GM21786 (cell line): ENCODE measurements around the gene PDE4C.

Experiments used
- ATAC-seq: cut with Tn5 transposase; IDR thresholded peaks from one replicate; pipeline ENCODE4 v1.9.1; 2021; ENCODE audit not compliant: unreplicated experiment

PDE4C gene

GRCh38 chr19:18225702-18226468 lies at the start of gene PDE4C:
Gene PDE4C (minus strand): TSS chr19:18226438. CDS start chr19:18226415, 23 bp downstream.
- ATAC-seq, result no peak

DNA sequence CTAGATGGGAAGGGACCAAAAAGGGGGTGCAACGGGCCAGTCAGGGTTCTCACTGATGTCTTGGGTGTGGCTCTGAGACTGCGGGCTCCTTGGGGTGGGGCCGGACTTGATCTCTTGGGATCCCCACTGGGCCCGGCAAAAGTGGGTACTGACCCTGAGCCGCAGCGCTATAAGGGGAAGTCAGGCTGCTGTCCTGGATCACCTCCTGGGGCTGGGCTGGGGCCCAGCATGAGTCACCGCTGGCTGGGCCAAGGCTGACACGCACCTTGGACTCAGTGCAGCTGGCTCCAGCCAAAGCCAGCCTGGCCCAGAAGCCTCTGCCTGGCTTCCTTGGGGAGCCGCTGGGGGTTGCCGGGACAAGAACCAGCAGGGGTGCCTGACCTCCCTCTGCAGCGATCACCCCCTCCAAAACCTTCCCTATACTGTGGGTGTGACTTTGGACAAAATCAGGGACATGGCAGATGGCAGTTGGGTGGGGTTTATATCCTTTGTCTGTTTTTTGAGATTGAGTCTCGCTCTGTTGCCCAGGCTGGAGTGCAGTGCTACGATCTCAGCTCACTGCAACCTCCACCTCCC lies 48.6 kb upstream of the PDE4C start:
- no peak for ATAC-seq

DNA sequence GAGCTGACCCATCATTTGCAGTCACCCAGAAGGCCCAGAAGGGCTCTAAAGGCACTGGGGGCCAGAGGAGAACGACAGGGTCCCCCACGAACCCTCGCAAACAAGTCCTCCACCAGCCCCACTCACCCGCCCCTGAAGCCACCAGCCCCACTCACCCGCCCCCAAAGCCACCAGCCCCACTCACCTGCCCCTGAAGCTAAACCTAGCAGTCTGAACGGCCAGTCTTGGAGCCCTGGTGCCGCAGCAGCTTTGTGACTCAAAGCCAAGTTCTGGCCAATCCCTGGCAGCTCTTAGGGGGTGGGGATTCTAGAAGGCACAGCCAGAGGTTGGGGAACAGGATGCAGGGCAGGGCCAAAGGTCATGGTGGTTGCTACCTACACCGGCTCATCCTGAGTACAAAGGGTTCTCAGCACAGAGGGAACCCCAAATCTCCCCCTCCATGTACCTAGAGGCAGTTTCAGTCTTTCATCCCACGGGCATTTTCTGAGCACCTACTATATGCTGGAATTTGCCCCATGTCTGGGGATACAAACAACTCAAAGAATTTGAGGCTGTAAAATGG lies 48.1 kb upstream of the PDE4C start, which contains the start of gene IQCN:
Gene IQCN (minus strand): TSS at position 234 of the 562 bp plus-strand sequence. CDS start 4,974 bp downstream, outside the sequence.
- ATAC-seq, result no peak

- no peak for ATAC-seq
Measured at GRCh38 chr19:18273561-18274218, 47.5 kb upstream of the PDE4C start.

GRCh38 chr19:18271433-18271841 lies 45.2 kb upstream of the PDE4C start:
- ATAC-seq, result no peak

DNA sequence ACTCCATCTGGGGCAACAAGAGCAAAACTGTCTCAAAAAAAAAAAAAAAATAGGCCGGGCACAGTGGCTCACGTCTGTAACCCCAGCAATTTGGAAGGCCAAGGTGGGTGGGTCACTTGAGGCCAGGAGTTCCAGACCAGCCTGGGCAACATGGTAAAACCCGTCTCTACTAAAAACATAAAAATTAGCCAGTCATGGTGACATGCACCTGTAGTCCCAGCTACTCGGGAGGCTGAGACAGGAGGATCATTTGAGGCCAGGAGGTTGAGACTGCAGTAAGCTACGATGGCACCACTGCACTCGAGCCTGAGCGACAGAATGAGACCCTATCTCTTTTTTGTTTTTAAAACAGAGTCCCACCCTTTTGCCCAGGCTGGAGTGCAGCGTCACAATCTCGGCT lies 44.1 kb upstream of the PDE4C start:
- ATAC-seq, result no peak

DNA sequence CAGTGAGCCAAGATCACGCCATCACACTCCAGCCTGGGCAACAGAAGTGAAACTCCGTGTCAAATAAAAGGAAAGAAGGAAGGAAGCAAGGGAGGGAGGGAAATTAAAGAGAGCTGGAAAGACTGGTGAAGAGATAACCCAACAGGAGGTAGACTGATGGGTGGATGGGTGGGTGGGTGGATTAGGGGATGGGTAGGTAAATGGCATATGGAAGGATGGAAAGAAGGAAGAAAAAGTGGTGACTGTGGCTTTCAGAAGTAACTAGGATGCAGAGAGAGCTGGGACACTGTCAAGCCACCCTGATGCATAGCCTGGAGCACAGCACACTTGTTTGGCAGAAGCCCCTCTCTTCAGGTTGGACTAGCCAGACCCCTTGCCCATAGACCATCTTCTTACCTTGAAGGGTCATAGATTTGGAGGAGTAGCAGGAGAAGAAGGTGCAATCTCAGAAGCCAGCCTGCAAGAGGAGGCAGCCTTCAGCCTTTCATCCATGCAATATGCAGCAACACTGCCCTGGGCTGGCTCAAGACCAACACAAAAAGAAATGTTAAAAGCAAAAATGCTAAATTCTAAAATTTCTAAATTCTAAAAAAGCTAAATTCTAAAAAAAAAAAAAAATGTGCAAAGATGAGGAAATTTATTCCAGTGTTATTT lies 43.0 kb upstream of the PDE4C start:
- no peak for ATAC-seq

GRCh38 chr19:18266771-18267686 lies 40.8 kb upstream of the PDE4C start:
- ATAC-seq, result no peak

GRCh38 chr19:18265582-18265981 lies 39.3 kb upstream of the PDE4C start:
- ATAC-seq, result no peak

GRCh38 chr19:18264971-18265540 lies 38.8 kb upstream of the PDE4C start:
- ATAC-seq, result no peak

- no peak for ATAC-seq
Measured at GRCh38 chr19:18264137-18264854, 38.1 kb upstream of the PDE4C start.

DNA sequence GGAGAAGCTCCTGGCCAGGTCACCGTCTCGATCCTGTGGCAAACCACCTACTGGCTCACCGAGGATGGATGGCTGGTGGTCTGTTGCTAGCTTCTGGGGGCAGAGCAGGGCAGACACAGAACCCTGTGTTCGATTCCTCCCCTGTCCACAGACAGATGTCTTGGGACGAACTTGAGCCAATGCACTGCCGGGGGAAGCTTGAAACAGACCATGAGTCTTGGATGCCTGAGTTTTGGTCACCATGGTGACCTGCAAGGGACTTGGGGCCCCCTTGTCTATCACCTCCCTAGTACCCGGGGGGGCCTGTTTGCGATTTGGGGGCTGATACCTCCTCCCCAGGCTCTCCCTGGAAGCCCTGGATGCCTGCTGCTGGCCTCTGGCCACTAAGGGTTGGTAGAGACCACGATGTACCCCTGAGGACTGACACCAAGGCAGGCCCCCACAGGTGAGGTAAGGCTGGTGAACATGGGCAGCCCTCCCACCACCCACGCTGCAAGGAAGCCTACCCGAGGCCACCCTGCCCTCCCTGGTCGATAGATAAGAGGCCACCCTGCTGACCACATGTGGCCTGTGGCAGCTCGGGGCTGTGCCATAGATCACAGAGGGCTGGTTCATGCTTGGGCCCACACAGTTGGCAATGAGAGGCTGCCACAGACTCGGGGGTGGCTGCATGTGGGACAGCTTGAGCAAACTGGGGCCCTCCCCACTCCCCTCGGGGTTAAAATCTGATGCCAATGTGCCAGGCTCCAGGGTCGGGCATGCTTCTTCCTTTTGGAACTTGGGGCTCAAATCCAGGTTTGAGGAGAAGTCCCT lies 37.3 kb upstream of the PDE4C start:
- no peak for ATAC-seq

DNA sequence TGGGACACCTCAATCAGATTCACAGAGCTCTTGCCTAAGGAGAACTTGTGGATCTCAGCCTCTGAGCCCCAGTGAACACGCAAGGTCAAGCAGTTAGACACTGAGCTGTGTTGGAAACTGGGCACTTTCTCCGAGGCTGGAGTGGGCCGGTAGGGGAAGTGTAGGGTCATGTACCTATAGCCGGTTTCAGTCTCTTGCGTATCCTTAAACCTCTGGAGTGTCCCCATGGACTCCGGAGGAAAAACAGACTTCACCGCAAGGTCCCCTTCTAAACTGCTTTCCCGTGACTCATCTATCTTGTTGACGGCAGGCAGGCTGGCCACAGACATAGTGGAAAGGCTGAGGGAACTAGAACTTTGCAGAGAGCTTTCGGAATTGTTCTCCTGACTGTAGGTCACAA lies 36.7 kb upstream of the PDE4C start:
- ATAC-seq, result no peak

GRCh38 chr19:18262144-18262543 lies 35.9 kb upstream of the PDE4C start:
- ATAC-seq, result no peak

DNA sequence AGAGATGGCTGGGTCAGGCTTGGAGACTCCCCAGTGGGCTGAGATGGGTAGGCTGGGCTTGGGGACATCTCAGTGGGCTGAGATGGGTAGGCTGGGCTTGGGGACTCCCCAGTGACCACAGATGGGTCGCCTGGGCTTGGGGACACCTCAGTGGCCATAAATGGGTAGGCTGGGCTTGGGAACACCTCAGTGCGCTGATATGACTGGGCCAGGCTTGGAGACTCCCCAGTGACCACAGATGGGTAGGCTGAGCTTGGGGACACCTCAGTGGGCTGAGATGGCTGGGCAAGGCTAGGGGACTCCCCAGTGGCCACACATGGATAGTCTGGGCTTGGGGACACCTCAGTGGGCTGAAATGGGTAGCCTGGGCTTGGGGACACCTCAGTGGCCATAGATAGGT lies 35.2 kb upstream of the PDE4C start:
- no peak for ATAC-seq

GRCh38 chr19:18259893-18260292 lies 33.7 kb upstream of the PDE4C start:
- no peak for ATAC-seq

DNA sequence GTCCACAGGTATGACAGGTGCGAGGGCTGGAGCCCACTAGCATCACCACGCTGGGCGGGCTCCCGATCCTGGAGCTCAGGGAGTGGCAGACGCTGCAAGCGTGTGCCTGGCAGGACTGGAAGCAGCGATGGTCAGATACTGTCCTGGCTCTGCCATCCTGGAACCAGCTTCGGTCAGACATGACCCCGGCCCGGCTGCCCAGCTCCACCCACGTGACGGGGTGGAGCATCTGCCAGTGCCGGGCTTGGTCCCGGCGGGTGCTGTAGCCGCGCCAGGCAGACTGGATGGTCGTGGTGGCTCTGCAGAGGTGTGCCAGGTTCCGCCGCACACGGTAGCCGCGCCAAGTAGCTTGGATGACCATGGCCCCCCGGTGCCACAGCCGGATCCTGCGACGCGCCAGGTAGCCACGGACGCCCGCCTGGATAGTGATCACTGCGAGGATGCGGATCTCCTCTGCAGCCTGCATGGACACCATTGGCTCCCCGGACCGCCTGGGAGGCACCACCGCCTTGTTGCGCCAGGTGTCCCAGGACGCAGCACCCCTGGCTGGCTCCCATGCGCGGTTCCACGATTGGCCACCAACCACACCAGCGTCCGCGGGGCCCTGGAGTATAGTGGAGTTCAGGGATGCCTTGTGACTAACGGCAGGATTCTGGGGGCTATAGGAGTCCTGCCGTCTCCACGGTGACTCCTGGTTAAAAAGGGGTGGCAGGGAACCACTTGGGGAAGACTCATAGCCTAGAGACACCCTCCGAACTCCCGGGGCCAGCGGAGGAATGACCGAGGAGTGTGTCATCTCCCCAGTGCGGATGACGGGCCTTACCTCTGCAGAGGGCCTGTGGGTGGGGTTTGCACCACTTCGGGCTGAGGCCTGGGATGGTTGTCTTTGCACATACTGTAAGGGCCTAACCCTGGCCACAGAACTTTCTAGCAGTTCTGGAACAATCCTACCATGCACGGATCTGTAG lies 31.5 kb upstream of the PDE4C start:
- ATAC-seq, result no peak
